K562 (cell line): ENCODE results near the gene KLF2. TPM values are rescaled to one million over a fixed set of nuclear protein-coding genes. Genes with fewer than 3 reads are reported as not detected.

ENCODE experiments used
- ATAC-seq: fragments of 200-7000 bp; cut with Tn5 transposase; 3 replicates; pipeline ENCODE4 v1.9.1; 2020; ENCODE audit warnings: moderate library complexity
- BruUV-seq: library from RNA; stranded (reverse); fragments of 400-500 nt; replicated peaks from 2 replicates; lab custom pipeline; 2021; lab: Mats Ljungman, UMichigan
- CTCF ChIA-PET: fragments of 300-600 bp; formaldehyde crosslinking; extraction: SDS; loops from one replicate; lab custom pipeline; 2021; ENCODE audit warnings: low intra/inter-chr PET ratio; lab: Yijun Ruan, JAX
- POLR2A ChIA-PET: fragments of 300-600, 350-650 bp; sonication (Branson Sonifier 250); formaldehyde crosslinking; extraction: SDS; loops from one replicate; lab custom pipeline; 2021; ENCODE audit warnings: antibody characterized with exemption, inconsistent platforms; lab: Yijun Ruan, JAX
- DNase-seq, 4 experiments: peaks; one replicate each; pipeline versions ENCODE4 v3.0.0 to v3.0.0-alpha.2; 2011 to 2018; ENCODE audit warnings: low spot score in 3 of 4, mixed read lengths in 3 of 4; ENCODE audit errors: extremely low read depth in 1 of 4
- FAIRE-seq: peaks from 2 replicates; lab custom pipeline; 2011; peaks lifted over from hg19 to GRCh38; lab: Jason Lieb, UNC
- H2AFZ ChIP-seq: 2 replicates; pipeline ENCODE4 v1.6.0; 2011; ENCODE audit warnings: low read depth, low read length, control low read depth, inconsistent platforms
- H3K27ac ChIP-seq: fragments of 200-600 bp; 3 replicates; pipeline ENCODE4 v1.8.0; 2011; ENCODE audit warnings: low read depth, mild to moderate bottlenecking, control low read depth, inconsistent platforms, low read length, moderate library complexity, mixed read lengths; ENCODE audit errors: extremely low read depth
- H3K27me3 ChIP-seq, 2 experiments: fragments of 300-600 bp in 1 of 2; 2 replicates in 1 of 2; 3 replicates in 1 of 2; pipeline versions ENCODE4 v1.6.0 to v1.8.0; 2011; ENCODE audit warnings: inconsistent platforms in 2 of 2, low read length in 2 of 2, mild to moderate bottlenecking in 1 of 2, mixed read lengths in 1 of 2, moderate library complexity in 1 of 2; ENCODE audit not compliant: control insufficient read depth in 2 of 2, insufficient read depth in 2 of 2
- H3K36me3 ChIP-seq: fragments of 300-600 bp; 3 replicates; pipeline ENCODE4 v1.8.0; 2011; ENCODE audit warnings: mild to moderate bottlenecking, low read length, inconsistent platforms; ENCODE audit not compliant: control insufficient read depth, insufficient read depth
- H3K4me1 ChIP-seq, 2 experiments: fragments of 200-600 bp in 1 of 2; replicated peaks in 1 of 2; 2 replicates in 1 of 2; 3 replicates in 1 of 2; pipeline versions ENCODE4 v1.5.1 to v1.8.0; 2011; ENCODE audit warnings: inconsistent platforms in 2 of 2, low read length in 2 of 2, mild to moderate bottlenecking in 1 of 2, mixed read lengths in 1 of 2, moderate library complexity in 1 of 2; ENCODE audit not compliant: control insufficient read depth in 2 of 2, insufficient read depth in 2 of 2
- H3K4me2 ChIP-seq: 2 replicates; pipeline ENCODE4 v1.6.1; 2011; ENCODE audit warnings: low read length, control low read depth, inconsistent platforms, mixed read lengths; ENCODE audit not compliant: insufficient read depth
- H3K4me3 ChIP-seq: fragments of 200-600 bp; sonication (generic), shearing (Covaris generic); 2 replicates; pipeline ENCODE4 v1.5.1; 2016; ENCODE audit warnings: control low read depth, inconsistent platforms
- H3K79me2 ChIP-seq: fragments of 200-600 bp; 3 replicates; pipeline ENCODE4 v1.8.0; 2011; ENCODE audit warnings: low read length, inconsistent platforms; ENCODE audit not compliant: control insufficient read depth, insufficient read depth
- H3K9ac ChIP-seq, 2 experiments: 2 replicates each; pipeline versions ENCODE4 v1.6.0 to v1.6.1; 2011; ENCODE audit warnings: low read depth in 2 of 2, low read length in 2 of 2, control low read depth in 1 of 2, inconsistent platforms in 1 of 2, mild to moderate bottlenecking in 1 of 2, mixed read lengths in 1 of 2; ENCODE audit not compliant: insufficient read depth in 1 of 2
- H3K9me1 ChIP-seq: one replicate; pipeline ENCODE4 v1.6.0; 2011; ENCODE audit warnings: inconsistent platforms, mild to moderate bottlenecking, low read length, moderate library complexity; ENCODE audit not compliant: control insufficient read depth, insufficient read depth
- H3K9me3 ChIP-seq: replicated peaks from 2 replicates; pipeline ENCODE4 v1.5.1; 2011; ENCODE audit warnings: low read depth, low read length, inconsistent platforms; ENCODE audit not compliant: control insufficient read depth, insufficient read depth
- H4K20me1 ChIP-seq: replicated peaks from 2 replicates; pipeline ENCODE4 v1.6.1; 2011; ENCODE audit warnings: low read length, inconsistent platforms, mixed read lengths; ENCODE audit not compliant: control insufficient read depth, insufficient read depth
- CBX2 ChIP-seq: fragments of 200-600 bp; sonication (generic); IDR thresholded peaks from one replicate; pipeline ENCODE4 v1.6.1; 2012; ENCODE audit warnings: mild to moderate bottlenecking, low read length, inconsistent platforms; ENCODE audit not compliant: insufficient read depth, poor library complexity, severe bottlenecking
- NR2C1 ChIP-seq, 2 experiments: fragments of 450-650 bp; IDR thresholded peaks; 2 replicates each; pipeline ENCODE4 v1.6.1; 2017; ENCODE audit warnings: mild to moderate bottlenecking in 2 of 2, antibody characterized with exemption in 1 of 2, inconsistent platforms in 1 of 2, missing compliant biosample characterization in 1 of 2, missing genetic modification characterization in 1 of 2
- NR2C2 ChIP-seq, 2 experiments: fragments of 200-800 bp in 1 of 2; sonication (Bioruptor generic) in 1 of 2; sonication (generic) in 1 of 2; formaldehyde crosslinking in 1 of 2; IDR thresholded peaks; 2 replicates each; pipeline versions ENCODE4 v1.6.1 to v1.8.0; 2016 to 2022; ENCODE audit warnings: mild to moderate bottlenecking in 1 of 2, missing compliant biosample characterization in 1 of 2, missing genetic modification characterization in 1 of 2, missing genetic modification reagents in 1 of 2
- RNF2 ChIP-seq: sonication (generic); IDR thresholded peaks from 2 replicates; pipeline ENCODE4 v1.6.1; 2016
- SMAD4 ChIP-seq: fragments of 250-450 bp; sonication (Bioruptor Pico); conservative IDR thresholded peaks from 2 replicates; pipeline ENCODE4 v1.8.0; 2021; ENCODE audit warnings: inconsistent platforms, mild to moderate bottlenecking, moderate library complexity
- SP1 ChIP-seq: sonication (generic); formaldehyde crosslinking; IDR thresholded peaks from 2 replicates; pipeline ENCODE4 v1.8.1; 2022; ENCODE audit warnings: mild to moderate bottlenecking, missing genetic modification reagents
- TEAD4 ChIP-seq, 2 experiments: sonication (generic) in 1 of 2; formaldehyde crosslinking in 1 of 2; IDR thresholded peaks; 2 replicates each; pipeline versions ENCODE4 v1.6.1 to v1.8.0; 2012 to 2022; ENCODE audit warnings: borderline replicate concordance in 1 of 2, inconsistent platforms in 1 of 2, low read length in 1 of 2, mild to moderate bottlenecking in 1 of 2, missing genetic modification reagents in 1 of 2
- WGBS: fragments of 100-300 bp; shearing (Covaris generic); methylation state at CpG from one replicate; pipeline ENCODE4 v1.1.6; 2016; ENCODE audit warnings: low coverage, mixed read lengths; ENCODE audit not compliant: insufficient coverage; ENCODE audit errors: missing lambda C conversion rate; 5-methylcytosine and 5-hydroxymethylcytosine counted together
- in situ Hi-C: fragments of 300-500 bp; cut with MboI; formaldehyde crosslinking; loops from 4 replicates; pipeline ENCODE4 v1.15.0; 2018; ENCODE audit warnings: inconsistent platforms, mixed read lengths
- intact Hi-C: fragments of 100-400 bp; cut with micrococcal nuclease; formaldehyde crosslinking; loops from 2 replicates; pipeline ENCODE4 v1.14.2; 2022
- polyA plus RNA-seq, 8 experiments: library from polyadenylated mRNA; depleted of rRNA in 4 of 8; stranded (reverse) in 5 of 8; unstranded in 3 of 8; fragments of >200 nt; fragmentation: Nextera tagmentation in 2 of 8; fragmentation: Illumina TruSeq in 1 of 8; extraction: Ambion mirVana in 2 of 8; extraction: Trizol in 1 of 8; gene quantifications; 2 replicates each; pipeline versions ENCODE4 v1.2.1 to v1.2.3, GENCODE V29; 2011 to 2014; ENCODE audit warnings: inconsistent platforms in 1 of 8, missing spikeins in 1 of 8
- total RNA-seq, 7 experiments: library from RNA; depleted of rRNA in 6 of 7; stranded (reverse); fragments of >200 nt in 6 of 7; fragmentation: Illumina TruSeq in 2 of 7; extraction: Trizol in 2 of 7; gene quantifications; 2 replicates each; pipeline versions ENCODE4 v1.2.1 to v1.2.3, GENCODE V29; 2011 to 2021; ENCODE audit warnings: low replicate concordance in 1 of 7
- TF ChIP-seq, protein P1 (sequence below): IDR thresholded peaks from 2 replicates; pipeline ENCODE4 v1.6.1; 2011; ENCODE audit not compliant: insufficient read length; ENCODE audit errors: extremely low read depth
- TF ChIP-seq, protein P2 (sequence below): fragments of 250-450 bp; sonication (Bioruptor Pico); IDR thresholded peaks from 2 replicates; pipeline ENCODE4 v1.4.0; 2020; ENCODE audit warnings: mild to moderate bottlenecking, moderate library complexity
- TF ChIP-seq, protein P3 (sequence below): fragments of 450-650 bp; formaldehyde crosslinking; IDR thresholded peaks from 2 replicates; pipeline ENCODE4 v1.4.0; 2020; ENCODE audit warnings: mild to moderate bottlenecking, moderate library complexity
- TF ChIP-seq, protein P4 (sequence below): fragments of 450-650 bp; IDR thresholded peaks from 2 replicates; pipeline ENCODE4 v1.6.1; 2016

KLF2 gene
- total and polyA plus RNA-seq, 9 of the 15 experiments (the other 6 are each of a cell fraction or from before 2014, with no cell fraction given), result 0.07 to 0.71 TPM; not detected in 7

DNA sequence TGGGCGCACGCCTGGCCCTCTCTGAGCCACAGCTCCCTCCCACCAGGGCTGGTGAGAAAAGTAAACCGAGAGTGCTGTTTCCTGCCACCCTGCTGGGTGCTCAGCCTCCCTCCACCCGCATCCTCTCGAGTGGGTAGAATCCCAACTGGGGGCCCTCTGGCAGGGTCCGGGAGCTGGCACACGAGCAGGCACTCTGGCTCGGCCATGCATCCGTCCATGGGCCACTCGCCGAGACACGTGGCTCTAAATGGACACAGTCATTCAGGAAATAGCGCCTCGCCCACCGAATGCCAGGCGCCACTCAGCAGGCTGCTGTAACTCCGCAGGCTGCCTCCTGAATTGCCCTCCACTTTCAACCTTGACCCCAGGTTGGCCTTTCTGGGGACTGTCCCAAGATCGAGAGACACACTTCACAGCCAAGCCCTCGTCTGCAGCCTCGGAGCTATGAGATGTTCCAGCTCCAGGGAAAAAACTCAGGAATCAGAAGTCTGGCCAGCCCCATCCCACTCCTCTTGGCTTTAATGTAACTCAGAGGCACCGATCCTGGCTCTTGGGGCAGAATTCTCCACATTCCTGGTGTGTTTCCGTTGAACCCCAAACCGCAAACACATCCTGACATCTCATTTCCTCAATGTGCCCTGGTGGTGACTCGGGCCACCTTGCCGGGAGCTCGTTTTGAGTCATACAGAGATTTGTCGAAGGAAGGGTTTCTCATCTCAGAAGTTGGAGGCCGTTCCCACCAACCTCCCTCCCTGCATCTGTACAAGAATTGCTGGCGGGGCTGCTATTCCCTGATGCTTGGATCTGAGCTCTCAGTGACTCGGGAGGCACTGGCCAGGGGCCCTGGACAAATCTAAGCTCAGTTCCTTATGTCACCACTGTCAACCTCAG is 14.1 kb downstream of the KLF2 start:
- Histone ChIP-seq H3K79me2 (no peaks in the 10 kb centered on the region), H3K27me3 (peaks cover 0 to 17% of the 10 kb centered on the region in 2 experiments; a peak in 2 of 5 replicates), H3K36me3 (no peaks in the 10 kb centered on the region), H3K9me1 (no peaks in the 10 kb centered on the region), H3K27ac (no peak overlapping the region), H3K4me1 (peaks cover 0 to 15% of the 10 kb centered on the region in 2 experiments; a peak in 1 of 5 replicates), H4K20me1 (no peaks in the 10 kb centered on the region), H3K4me3 (no peak overlapping the region), H3K9ac (no peak overlapping the region), H2AFZ (no peak overlapping the region), H3K9me3 (no peaks in the 10 kb centered on the region), H3K4me2 (no peak overlapping the region)
- ATAC-seq, result no peak; the same call in 2 of the 3 replicates
- WGBS, result 24% methylated on average over 26 of the region's 30 CpGs
- in situ Hi-C loops (no loop called here), intact Hi-C loops (no loop called here)
- TF ChIP-seq, protein P1, sequence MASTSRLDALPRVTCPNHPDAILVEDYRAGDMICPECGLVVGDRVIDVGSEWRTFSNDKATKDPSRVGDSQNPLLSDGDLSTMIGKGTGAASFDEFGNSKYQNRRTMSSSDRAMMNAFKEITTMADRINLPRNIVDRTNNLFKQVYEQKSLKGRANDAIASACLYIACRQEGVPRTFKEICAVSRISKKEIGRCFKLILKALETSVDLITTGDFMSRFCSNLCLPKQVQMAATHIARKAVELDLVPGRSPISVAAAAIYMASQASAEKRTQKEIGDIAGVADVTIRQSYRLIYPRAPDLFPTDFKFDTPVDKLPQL, result no peak
- TF ChIP-seq, protein P2, sequence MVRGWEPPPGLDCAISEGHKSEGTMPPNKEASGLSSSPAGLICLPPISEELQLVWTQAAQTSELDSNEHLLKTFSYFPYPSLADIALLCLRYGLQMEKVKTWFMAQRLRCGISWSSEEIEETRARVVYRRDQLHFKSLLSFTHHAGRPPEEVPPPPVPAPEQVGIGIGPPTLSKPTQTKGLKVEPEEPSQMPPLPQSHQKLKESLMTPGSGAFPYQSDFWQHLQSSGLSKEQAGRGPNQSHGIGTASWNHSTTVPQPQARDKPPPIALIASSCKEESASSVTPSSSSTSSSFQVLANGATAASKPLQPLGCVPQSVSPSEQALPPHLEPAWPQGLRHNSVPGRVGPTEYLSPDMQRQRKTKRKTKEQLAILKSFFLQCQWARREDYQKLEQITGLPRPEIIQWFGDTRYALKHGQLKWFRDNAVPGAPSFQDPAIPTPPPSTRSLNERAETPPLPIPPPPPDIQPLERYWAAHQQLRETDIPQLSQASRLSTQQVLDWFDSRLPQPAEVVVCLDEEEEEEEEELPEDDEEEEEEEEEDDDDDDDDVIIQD (CRISPR knock-in tag), result no peak
- TF ChIP-seq NR2C1 (IDR thresholded peaks at IDR 0.05) (no peak), NR2C1 (tag; IDR thresholded peaks at IDR 0.05) (0 out of 2 replicates have a peak, but pooled peaks have one; percentile 15), SP1 (CRISPR knock-in tag) (no peak), CBX2 (no peak), SMAD4 (CRISPR knock-in tag) (no peak), RNF2 (no peak), NR2C2 (CRISPR knock-in tag; IDR thresholded peaks at IDR 0.05) (no peak), NR2C2 (tag; IDR thresholded peaks at IDR 0.05) (peak; percentile 50; the same call in 1 of the 2 replicates), TEAD4 (IDR thresholded peaks at IDR 0.05; ENCODE audit: low read length) (peak; percentile 12; the same call in 1 of the 2 replicates), TEAD4 (CRISPR knock-in tag; IDR thresholded peaks at IDR 0.05; ENCODE audit: borderline replicate concordance) (no peak)
- TF ChIP-seq, protein P3, sequence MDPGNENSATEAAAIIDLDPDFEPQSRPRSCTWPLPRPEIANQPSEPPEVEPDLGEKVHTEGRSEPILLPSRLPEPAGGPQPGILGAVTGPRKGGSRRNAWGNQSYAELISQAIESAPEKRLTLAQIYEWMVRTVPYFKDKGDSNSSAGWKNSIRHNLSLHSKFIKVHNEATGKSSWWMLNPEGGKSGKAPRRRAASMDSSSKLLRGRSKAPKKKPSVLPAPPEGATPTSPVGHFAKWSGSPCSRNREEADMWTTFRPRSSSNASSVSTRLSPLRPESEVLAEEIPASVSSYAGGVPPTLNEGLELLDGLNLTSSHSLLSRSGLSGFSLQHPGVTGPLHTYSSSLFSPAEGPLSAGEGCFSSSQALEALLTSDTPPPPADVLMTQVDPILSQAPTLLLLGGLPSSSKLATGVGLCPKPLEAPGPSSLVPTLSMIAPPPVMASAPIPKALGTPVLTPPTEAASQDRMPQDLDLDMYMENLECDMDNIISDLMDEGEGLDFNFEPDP, result no peak
- TF ChIP-seq, protein P4, sequence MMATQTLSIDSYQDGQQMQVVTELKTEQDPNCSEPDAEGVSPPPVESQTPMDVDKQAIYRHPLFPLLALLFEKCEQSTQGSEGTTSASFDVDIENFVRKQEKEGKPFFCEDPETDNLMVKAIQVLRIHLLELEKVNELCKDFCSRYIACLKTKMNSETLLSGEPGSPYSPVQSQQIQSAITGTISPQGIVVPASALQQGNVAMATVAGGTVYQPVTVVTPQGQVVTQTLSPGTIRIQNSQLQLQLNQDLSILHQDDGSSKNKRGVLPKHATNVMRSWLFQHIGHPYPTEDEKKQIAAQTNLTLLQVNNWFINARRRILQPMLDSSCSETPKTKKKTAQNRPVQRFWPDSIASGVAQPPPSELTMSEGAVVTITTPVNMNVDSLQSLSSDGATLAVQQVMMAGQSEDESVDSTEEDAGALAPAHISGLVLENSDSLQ, result no peak
- no TSS peak for BruUV-seq
- CTCF ChIA-PET, result no interaction called here
- FAIRE-seq, result no peak
- POLR2A ChIA-PET, result interaction anchor here (0.6 to 1.2 kb wide), 9 partner anchors 9 to 1458 kb away, joined by 3 to 4 read pairs (median 3); partner anchors contain the start of gene KLF2
- no peak for DNase-seq
